ENCODE measurements around the gene CDKAL1. TPM values are rescaled to one million over a fixed set of nuclear protein-coding genes. Genes with fewer than 3 reads are reported as not detected.

Gene CDKAL1
- total and polyA plus RNA-seq, 2 of the 8 experiments (the other 6 are each of a cell fraction or from before 2014, with no cell fraction given): 8.4 to 24.6 TPM

DNA sequence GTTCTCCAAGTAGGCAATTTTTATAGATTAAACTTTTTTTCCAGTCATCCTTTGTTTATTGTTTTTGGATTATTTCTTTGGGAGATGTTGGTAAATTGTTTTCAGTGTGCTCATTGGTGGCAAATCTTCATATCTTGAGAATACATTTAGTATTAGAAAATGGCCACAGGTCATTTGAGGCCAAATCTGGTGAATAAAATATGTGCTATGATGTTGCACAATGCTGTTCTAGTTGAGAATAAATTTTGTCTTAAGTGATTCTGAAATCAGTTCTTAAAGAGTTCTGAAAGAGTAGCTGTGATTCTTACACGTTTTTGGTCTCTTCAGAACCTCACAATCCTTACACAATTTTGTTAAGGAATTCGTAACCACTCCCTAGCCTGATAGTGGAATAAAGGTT, 20.1 kb downstream of the CDKAL1 start:
- Histone ChIP-seq H3K4me2 (ENCODE audit: insufficient read depth in 1 of 2, low read depth in 2 of 2, low read length in 2 of 2) (no peak overlapping the region), H3K23ac (ENCODE audit: insufficient read length) (no peak overlapping the region), H4K20me1 (replicated peaks in 1 of 2; ENCODE audit: control insufficient read depth in 1 of 2, insufficient read depth in 2 of 2, low read length in 2 of 2) (no peaks in the 10 kb centered on the region), H3K18ac (ENCODE audit: extremely low read depth, low read length) (no peak overlapping the region), H3K9me3 (ENCODE audit: insufficient read depth in 2 of 2, low read depth in 1 of 2, low read length in 1 of 2) (no peaks in the 10 kb centered on the region), H4K5ac (ENCODE audit: insufficient read length, low read depth, low read length) (no peak overlapping the region), H3K27me3 (replicated peaks in 1 of 4; ENCODE audit: control insufficient read depth in 3 of 4, extremely low read depth in 1 of 4, insufficient read depth in 3 of 4, low read length in 3 of 4) (no peaks in the 10 kb centered on the region), H3K4me3 (ENCODE audit: extremely low read depth in 1 of 4, insufficient read depth in 2 of 4, low read depth in 3 of 4, low read length in 4 of 4) (no peak overlapping the region), H3K9ac (replicated peaks in 1 of 4; ENCODE audit: extremely low read depth in 1 of 4, low read depth in 3 of 4, low read length in 3 of 4) (no peak overlapping the region), H3K23me2 (ENCODE audit: low read depth, low read length) (no peaks in the 10 kb centered on the region), H3K4me1 (replicated peaks in 1 of 4; ENCODE audit: control insufficient read depth in 3 of 4, insufficient read depth in 4 of 4, low read length in 3 of 4) (no peaks in the 10 kb centered on the region), H2BK15ac (ENCODE audit: low read length) (no peak overlapping the region), H3K4ac (replicated peaks; ENCODE audit: insufficient read length, low read depth, low read length) (no peak overlapping the region), H2AK5ac (ENCODE audit: low read depth, low read length) (no peak overlapping the region), H2BK12ac (ENCODE audit: low read depth, low read length) (no peak overlapping the region), H2BK20ac (ENCODE audit: low read length) (no peak overlapping the region), H4K91ac (replicated peaks; ENCODE audit: insufficient read length, low read length) (no peak overlapping the region), H3K79me1 (ENCODE audit: low read depth, low read length) (no peaks in the 10 kb centered on the region; the same call in 1 of the 2 replicates), H3K27ac (ENCODE audit: low read depth, low read length) (no peak overlapping the region), H3K14ac (ENCODE audit: insufficient read length) (no peak overlapping the region), H2BK5ac (ENCODE audit: low read depth, low read length) (no peak overlapping the region), H3K56ac (replicated peaks; ENCODE audit: insufficient read length, low read depth, low read length) (no peak overlapping the region), H3K36me3 (ENCODE audit: control insufficient read depth in 2 of 4, insufficient read depth in 4 of 4, low read length in 3 of 4) (peaks cover 0 to 9% (median 0%) of the 10 kb centered on the region in 4 experiments; a peak in 1 of 8 replicates), H2BK120ac (replicated peaks; ENCODE audit: low read depth, low read length) (no peak overlapping the region), H3K79me2 (ENCODE audit: control insufficient read depth in 1 of 2, insufficient read depth in 2 of 2, low read length in 2 of 2) (no peaks in the 10 kb centered on the region), H2AFZ (ENCODE audit: low read length) (no peak overlapping the region), H4K8ac (ENCODE audit: extremely low read depth, insufficient read depth, low read length) (no peak overlapping the region)
- no peak for DNase-seq (ENCODE audit: low read depth in 1 of 2, low spot score in 2 of 2)
- POLR2A ChIA-PET (ENCODE audit: partially characterized antibody): interaction anchor here (1.5 kb wide), 1 partner anchor 13 kb away, joined by 6 read pairs; no protein-coding TSS in a partner anchor
- no peak for FAIRE-seq
- CTCF ChIA-PET (ENCODE audit: partially characterized antibody): interaction anchor here (0.7 to 3.3 kb wide), 3 partner anchors 10 to 216 kb away, joined by 3 to 12 read pairs (median 8); no protein-coding TSS in a partner anchor
- 86% methylated on average over 2 of the region's 2 CpGs; no CpG with 5 or more reads in 1 of the 2 experiments for WGBS, 2 experiments (ENCODE audit: extremely low coverage in 1 of 2, insufficient coverage in 1 of 2, insufficient read length in 1 of 2, insufficient replicate concordance in 2 of 2, low coverage in 1 of 2, low lambda C conversion rate in 2 of 2, missing lambda C conversion rate in 1 of 2)
- no peak for TF ChIP-seq ASH2L (IDR thresholded peaks at IDR 0.05; ENCODE audit: low read length)
- no peak for TF ChIP-seq RFX5 (IDR thresholded peaks at IDR 0.05; ENCODE audit: borderline replicate concordance, low read depth, low read length)
- TF ChIP-seq JUND (IDR thresholded peaks at IDR 0.05; ENCODE audit: low read length): no peak

All from H1 (cell line).